Stromal cell of bone marrow (primary cell): ENCODE results near the gene NAGK.
A peak's percentile ranks its signal among the peaks of the same experiment; 100 is the strongest.
"Not testable (repeated sequence)": the region's sequence is repeated elsewhere in the genome, so short reads cannot be mapped to it uniquely, and the experiment has no call there.

Experiments used
- DNase-seq: peaks from one replicate; pipeline ENCODE4 v3.0.0-alpha.2; 2012; ENCODE audit warnings: low read depth

Gene NAGK

DNA sequence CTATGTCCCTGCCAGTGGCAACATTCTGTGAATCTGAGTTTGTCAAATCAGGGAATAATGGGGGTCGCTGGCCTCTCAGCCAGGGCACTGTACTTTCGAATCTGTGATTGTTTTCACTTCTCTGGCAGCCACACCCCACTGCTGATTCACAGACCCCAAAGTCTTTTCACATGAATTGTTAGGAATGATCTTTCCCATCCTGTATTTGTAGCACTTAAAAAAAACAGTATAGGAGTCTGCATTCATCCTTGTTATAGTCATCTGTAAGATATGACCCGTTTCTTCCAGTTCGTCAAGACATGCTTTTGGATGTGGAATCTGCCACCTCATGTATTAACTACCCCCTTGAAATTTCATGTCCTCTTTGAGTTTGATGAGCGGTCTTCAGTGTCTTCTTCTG, 928 bp downstream of the NAGK start:
- no peak for DNase-seq

DNA sequence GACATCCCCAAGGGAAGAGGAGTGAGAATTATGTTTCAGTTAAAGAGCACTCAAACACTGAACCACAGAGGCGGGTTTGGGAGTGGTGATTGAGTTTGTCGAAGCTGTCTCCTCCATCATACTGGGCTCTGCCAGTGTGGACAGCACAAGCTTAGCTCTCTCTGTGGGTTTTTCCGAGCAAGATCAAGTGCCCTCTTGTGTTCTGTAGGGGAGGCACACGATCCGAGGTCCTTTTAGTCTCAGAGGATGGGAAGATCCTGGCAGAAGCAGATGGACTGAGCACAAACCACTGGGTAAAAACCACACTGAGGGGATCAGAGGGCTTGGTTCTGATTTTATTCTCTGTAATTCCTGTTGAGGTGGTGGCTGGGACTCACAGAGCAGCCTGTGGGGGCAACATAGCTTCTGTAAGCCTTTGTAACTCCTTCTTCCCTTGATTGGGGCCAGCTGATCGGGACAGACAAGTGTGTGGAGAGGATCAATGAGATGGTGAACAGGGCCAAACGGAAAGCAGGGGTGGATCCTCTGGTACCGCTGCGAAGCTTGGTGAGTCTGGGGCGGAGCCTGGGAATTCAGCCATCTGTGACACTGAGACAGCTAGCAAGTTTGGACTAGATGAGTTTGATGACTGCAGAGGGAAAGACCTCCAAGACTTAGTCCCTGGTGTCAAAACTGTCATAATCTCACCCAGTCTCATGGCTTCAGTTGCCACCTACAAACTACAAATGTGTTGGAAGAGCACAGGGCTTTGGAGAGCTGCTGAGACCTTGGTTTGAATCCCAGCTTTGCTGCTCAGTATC, 2.0 kb downstream of the NAGK start:
- peak; percentile 23 for DNase-seq

DNA sequence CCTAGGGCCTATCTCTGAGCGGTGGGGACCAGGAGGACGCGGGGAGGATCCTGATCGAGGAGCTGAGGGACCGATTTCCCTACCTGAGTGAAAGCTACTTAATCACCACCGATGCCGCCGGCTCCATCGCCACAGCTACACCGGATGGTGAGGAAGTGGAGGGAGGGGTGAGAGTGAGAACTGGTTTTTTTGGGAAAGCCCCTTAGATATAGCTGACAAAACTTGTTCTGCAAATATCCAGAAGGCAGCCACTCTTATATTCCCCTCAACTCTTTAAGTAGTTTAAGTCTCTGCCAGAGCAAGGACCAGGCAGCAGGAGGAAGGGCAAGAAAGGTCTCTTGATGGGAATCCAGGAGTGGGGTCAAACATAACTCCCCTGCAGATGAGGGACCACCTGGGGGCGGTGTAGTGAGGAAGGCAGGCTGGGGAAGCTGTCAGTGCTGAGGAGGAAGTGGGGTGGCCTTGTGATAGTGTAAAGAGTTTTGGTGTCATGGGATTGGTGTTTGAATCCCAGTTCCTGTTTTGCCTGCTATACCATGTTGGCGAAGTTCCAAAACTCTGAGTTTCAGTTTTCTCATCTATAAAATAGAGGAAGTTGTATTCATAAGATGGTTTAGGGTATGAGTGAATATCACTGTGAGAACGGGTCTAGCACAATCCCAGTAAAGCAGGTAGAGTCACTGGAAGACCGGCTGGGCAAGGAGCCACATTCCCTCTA, 3.4 kb downstream of the NAGK start:
- no peak for DNase-seq

DNA sequence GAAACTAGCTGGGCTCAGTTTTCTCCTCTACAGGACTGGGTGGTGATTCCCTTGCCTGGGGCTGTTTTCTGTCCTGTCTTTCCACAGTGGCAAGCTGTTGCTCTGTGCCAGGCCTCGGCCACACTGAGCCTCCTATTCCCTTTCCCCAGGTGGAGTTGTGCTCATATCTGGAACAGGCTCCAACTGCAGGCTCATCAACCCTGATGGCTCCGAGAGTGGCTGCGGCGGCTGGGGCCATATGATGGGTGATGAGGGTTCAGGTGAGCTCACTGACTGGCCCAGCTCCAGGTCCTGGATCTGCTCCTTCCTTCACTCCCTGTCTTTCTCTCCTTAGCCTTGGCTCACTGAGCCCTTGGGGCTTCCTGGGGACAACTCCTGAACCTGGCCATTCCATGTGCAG, 4.0 kb downstream of the NAGK start:
- DNase-seq, result no peak

DNA sequence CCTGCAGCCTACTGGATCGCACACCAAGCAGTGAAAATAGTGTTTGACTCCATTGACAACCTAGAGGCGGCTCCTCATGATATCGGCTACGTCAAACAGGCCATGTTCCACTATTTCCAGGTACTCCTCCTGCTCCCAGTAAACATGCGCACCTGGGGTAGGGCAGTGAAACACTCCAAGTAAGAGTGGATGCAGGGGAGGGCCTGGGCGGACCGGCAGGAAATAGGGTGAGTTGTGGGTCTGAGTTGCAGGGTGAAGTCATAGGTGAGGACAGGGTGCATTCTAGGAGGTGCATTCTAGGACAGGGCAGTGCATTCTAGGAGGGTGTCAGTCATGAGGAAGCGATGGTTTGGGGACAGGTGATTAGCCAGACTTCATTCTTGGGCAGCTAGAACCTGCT, 5.0 kb downstream of the NAGK start:
- no peak for DNase-seq

DNA sequence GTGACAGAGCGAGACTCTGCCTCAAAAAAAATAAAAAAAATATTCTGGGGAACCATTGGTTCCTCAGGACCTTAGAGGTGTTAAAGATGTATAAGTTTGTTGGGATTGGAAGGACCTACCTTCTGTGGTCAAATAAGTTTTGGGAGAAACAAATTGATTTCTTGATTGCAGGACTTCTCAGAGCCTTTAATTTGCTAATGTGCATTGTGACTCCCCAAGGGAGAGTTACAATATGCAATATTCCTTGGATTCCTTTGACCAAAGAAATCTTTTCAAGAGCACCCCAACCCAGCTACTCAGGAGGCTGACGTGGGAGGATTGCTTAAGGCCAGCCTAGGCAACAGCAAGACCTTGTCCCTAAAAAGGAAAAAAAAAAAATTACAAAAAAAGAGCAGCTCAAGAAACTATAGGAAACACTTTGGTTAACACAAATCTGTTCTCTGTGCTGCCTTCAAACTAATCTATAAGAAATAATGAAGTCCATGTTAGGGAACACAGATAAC, 6.5 kb downstream of the NAGK start:
- DNase-seq, result no peak

DNA sequence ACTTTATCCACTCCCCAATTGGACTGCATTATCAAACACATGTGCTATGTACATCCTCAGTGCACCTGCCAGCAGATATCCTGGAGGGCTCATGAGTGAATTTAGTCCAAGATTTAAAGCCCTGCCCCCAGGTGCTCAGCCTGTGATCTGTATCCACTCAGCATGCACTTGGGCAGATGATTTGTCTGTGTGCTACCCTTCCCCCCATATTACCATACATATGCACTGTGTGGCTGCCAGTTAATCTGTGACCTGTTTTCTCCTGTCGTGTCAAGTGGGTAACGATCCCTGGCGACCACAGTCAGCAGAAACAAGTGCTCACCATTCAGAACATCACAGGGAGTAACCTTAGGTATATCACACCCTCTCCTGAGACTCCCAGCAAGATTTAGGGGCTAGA, 10.2 kb downstream of the NAGK start:
- DNase-seq, result no peak

DNA sequence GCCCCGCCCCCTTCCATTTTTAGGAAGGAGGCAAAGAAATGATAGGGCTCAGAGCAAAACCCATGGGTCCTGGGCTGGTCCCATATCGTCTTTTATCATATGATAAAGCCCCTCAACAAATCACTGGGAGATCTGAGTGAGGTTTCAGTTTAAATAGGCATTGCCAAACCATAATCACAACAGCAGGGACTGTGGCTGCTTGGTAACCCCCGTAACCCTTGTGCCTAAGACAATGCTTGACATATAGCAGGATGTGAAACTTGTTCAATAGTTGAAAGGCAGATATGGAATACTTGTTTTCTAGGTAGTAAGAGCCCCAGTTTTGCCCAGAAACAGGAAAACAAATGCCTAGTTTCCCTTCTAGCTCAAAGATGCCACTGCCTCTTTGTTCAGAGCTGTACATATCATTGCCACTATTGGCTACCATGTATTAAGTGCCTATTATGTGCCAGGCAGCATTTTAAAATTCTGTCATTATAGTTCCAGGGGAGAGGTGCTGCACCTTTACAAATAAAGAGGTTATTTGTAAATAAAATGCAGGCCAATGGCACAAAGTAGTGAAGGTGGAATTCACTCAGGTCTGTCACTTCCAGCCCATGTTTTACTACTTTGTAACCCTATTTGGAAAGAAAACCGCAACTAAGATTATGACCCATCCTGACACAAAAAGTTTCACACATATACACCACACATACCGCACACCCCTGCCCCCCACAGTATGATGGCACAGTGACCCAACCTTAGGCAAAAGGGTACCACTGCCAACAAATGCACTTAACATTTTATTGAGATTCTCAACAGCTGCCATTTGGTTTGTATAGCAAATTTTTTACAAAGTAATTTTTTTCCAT, 14.2 kb downstream of the NAGK start:
- DNase-seq, result no peak

DNA sequence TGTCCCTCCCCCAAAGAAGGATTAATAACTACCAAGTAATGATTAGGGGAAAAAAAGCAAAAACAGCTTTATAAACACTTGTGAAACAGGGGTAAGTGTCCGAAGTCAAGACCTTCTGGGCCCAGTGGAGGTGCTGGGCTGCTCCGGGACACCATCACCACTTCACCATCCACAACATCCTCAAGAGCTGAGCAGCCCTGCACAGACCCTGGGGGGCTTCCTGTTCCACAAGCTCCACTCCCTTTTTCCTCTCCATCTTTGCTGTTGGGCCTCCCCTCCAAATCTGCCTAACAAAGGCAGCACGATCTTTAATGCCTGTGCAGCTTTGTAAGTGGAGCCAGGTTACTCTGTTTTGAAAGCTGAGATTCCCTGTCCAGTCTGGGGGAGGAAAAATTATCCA, 14.8 kb downstream of the NAGK start:
- not testable (repeated sequence) for DNase-seq

DNA sequence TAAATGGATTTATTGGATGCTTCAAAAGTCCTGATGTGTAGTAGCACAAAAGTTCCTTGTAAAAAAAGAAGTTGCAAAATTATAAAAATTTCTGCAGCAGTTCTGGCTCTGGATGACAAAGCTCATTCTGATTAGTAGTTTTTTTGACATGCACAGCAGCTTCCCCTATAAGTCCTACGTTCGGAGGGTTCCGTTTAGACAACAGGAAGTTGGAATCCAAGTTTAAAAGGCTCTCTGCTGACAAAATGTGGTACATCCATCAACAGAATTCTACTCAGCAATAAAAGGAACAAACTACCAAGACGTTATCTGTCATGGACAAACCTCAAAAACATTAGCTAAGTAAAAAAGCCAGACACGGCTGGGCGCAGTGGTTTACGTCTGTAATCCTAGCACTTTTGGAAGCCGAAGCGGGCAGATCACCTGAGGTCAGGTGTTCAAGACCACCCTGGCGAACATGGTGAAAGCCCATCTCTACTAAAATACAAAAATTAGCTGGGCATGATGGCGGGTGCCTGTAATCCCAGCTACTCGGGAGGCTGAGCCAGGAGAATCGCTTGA, 15.4 kb downstream of the NAGK start:
- DNase-seq, result not testable (repeated sequence)

DNA sequence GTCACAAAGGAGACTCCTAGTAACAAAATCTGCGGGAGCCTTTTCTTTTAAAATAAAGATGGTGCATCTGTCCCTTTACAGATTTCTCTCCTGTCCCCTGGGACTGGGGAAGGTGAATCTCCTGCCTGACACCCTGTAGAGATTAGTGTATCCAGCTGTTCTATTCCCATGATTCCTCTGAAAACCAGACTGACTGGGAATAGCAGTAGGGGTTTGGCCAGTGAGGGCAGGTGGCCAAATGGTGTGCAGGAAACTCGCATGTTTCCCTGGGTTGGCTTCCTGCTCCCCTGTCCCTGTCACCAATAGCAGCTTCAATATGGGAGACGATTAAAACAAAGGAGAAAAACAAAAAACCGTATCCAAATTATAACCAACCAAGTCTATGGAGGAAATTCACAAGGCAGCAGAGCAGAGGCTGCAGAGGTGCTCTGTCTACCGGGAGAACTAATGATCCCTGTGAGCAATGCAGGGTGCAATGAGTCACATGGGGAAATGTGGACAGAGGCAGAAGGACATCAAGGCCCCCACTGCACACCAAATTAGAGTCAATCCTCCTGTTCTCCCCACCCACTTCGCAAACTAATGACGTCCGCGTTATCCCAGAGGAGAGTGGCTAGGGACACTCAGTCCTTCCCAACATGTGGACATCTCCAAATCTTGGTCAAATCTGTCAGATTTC, 17.0 kb downstream of the NAGK start:
- DNase-seq, result not testable (repeated sequence)

DNA sequence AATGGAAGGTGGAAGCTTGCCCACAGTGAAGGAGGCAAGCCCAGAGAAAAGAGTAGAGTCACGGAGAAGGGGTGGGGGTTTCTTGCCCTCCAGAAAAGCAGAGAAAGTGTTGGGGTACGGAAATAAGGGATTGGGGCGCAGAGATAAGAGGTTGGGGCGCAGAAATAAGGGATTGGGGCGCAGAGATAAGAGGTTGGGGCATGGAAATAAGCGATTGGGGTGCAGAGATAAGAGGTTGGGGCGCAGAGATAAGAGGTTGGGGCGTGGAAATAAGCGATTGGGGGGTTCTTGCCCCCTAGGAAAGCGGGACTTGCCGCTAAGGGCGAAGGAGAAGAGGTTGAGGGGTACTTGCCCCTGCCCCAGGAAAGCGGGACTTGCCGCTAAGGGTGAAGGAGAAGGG, 21.0 kb downstream of the NAGK start:
- DNase-seq, result not testable (repeated sequence)

DNA sequence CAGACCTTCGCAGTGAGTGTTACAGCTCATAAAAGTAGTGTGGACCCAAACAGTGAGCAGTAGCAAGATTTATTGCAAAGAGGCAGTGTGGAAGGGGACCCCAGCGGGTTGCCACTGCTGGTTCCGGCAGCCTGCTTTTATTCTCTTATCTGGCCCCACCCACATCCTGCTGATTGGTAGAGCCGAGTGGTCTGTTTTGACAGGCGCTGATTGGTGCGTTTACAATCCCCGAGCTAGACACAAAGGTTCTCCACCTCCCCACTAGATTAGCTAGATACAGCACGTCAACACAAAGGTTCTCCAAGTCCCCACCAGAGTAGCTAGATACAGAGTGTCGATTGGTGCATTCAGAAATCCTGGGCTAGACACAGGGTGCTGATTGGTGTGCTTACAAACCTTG, 23.4 kb downstream of the NAGK start:
- DNase-seq, result not testable (repeated sequence)

DNA sequence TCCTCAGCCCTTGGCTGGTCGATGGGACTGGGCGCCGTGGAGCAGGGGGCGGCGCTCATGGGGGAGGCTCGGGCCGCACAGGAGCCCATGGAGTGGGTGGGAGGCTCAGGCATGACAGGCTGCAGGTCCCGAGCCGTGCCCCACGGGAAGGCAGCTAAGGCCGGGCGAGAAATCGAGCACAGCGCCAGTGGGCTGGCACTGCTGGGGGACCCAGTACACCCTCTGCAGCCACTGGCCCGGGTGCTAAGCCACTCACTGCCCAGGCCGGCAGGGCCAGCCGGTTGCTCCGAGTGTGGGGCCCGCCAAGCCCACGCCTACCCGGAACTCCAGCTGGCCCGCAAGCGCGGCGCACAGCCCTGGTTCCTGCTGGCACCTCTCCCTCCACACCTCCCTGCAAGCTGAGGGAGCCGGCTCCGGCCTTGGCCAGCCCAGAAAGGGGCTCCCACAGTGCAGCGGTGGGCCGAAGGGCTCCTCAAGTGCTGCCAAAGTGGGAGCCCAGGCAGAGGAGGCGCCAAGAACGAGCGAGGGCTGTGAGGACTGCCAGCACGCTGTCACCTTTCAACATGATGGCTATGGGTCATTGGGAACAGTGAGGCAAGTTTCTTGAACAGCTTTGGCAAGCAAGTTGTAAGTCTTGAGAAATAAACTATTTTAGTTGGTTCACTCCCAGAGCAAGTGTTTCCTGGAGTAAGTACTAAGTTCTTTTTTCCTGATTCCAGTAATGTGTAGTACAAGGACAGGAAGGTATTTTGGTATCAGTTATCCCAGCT, 24.2 kb downstream of the NAGK start:
- not testable (repeated sequence) for DNase-seq

DNA sequence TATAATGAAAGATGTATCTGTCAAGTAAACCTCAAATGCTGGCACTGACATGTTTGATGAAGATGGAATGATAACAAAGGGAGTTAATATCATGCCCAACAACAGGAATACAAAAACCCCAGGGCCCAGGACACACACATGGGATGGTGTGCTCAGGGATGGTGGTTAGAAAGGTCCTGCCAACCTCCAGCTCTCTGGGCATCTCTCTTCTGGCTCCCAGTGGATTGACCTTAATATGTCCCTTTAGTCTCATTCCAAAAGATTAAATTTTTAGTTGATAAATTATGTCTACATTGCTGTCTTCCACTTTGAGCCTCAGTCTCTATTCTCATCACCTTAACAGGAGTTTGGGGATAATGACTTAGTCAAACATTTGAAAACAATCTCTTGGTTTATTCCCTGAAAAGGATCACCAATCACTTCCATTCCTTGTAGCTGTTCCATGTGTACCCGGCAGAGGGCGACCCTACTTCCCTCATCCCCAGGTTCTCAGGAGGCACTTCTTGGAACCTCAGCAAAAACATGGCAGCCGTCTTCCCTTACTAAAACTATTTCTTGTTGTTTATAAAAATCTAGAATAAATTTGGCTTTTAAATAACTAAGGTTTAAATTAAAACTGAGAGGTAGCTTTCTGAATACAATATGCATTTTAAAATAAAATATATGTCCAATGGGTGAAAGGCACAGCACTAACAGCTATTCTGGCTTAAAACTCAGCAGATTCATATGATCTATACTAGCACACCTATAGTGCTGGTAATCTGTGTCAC, 31.9 kb downstream of the NAGK start:
- peak; percentile 49 for DNase-seq

DNA sequence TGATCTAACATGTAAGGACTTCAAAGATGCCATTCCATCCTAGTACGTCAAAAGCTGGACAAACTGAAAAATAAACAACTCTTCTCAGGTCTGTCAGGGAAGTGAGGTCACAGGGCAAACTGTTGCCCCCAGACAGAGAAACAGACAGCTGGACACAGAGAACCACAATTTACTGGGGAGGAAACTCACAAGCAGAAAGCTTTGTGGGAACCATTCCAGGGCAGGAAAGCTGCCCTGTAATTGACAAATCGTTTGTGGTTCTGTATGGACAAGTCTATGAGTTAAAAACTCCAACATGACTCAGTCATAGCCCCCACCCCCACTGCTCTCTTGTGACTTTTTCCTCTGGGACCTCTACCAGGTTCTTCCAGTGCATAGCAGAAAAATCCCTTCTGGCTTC, 33.2 kb downstream of the NAGK start:
- peak; percentile 84 for DNase-seq

DNA sequence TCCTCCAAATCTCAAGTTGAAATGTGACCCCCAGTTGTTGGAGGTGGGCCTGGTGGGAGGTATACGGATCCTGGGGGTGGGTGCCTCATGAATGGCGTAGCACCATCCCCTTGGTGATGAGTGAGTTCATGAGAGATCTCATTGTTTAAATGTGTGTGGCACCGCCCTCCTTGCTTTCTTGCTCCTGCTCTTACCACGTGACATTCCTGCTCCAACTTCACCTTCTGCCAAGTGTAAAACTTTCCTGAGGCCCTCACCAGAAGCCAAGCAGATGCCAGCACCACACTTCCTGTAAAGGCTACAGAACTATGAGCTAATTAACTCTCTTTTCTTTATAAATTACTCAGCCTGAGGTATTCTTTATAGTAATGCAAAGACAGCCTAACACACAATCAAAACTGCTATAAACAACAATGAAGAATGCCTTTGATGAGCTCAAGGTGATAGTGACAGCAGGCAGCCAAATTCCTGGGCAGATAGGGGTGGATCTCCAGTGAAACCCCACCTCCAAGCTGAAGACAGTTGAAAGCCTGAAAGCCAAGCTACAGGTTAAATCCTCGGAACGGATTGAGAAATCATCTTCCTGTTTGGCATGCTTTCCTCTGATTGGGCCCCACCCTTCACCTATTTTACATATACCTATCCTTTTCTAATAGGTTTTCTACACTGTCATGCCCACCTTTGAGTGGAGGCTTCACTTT, 34.7 kb downstream of the NAGK start:
- no peak for DNase-seq

DNA sequence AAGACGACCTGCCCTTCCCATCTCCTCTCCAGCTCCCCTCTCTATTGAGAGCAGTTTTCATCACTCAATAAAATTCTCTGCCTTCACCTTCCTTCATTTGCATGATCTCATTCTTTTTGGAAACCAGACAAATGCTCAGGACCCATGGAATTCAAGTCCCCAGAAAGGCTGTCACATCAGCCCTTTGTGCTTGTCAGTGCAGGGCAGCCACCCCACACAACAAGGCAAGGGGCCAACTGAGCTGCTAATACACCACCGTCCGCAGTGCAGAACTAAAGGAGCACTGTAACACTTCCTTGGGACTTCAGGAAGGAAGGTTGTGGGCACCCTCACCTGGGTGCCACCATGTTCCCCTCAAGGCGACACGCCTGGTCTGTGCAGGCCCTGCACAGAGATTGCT, 35.4 kb downstream of the NAGK start:
- DNase-seq, result no peak

DNA sequence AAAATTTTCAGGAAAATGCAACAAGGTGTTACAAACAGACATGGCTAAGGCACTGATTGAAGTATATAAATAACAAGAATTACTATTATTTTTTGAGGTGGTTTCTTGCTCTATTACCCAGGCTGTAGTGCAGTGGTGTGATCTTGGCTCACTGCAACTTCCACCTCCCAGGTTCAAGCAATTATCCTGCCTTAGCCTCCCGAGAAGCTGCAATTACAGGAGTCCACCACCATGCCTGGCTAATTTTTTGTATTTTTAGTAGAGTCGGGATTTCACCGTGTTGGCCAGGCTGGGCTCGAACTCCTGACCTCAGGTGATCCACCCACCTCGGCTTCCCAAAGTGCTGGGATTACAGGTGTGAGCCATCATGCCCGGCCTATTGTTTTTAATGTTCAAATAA, 38.0 kb downstream of the NAGK start:
- DNase-seq, result not testable (repeated sequence)
